NCI-H524 (cell line): ENCODE measurements around the gene FNDC3B.

Experiments
- DNase-seq, 2 experiments: peaks; one replicate each; lab custom pipeline; 2025; lab: John Stamatoyannopoulos, UW

FNDC3B gene

GRCh38 chr3:172150268-172150667, 110.9 kb downstream of the FNDC3B start:
- no peak for DNase-seq

GRCh38 chr3:172150913-172151650, 111.7 kb downstream of the FNDC3B start:
- DNase-seq, result no peak

- DNase-seq, result no peak
Measured at GRCh38 chr3:172151651-172152649, 112.6 kb downstream of the FNDC3B start.

GRCh38 chr3:172152874-172153273, 113.5 kb downstream of the FNDC3B start:
- DNase-seq, result no peak

GRCh38 chr3:172153335-172153861, 114.0 kb downstream of the FNDC3B start:
- DNase-seq, result no peak

GRCh38 chr3:172154768-172155664, 115.6 kb downstream of the FNDC3B start:
- DNase-seq, result no peak

- DNase-seq, result peak; percentile 22 to 63
Measured at GRCh38 chr3:172155897-172156585, 116.7 kb downstream of the FNDC3B start.

GRCh38 chr3:172156586-172156955, 117.2 kb downstream of the FNDC3B start:
- peak in 1 of 2 experiments; percentile 63 for DNase-seq

GRCh38 chr3:172157564-172158258, 118.3 kb downstream of the FNDC3B start:
- DNase-seq, result peak in 1 of 2 experiments; percentile 33

GRCh38 chr3:172158741-172159140, 119.4 kb downstream of the FNDC3B start:
- DNase-seq, result no peak

GRCh38 chr3:172159376-172159775, 120.0 kb downstream of the FNDC3B start:
- DNase-seq, result no peak

- DNase-seq, result no peak
Measured at GRCh38 chr3:172159962-172160538, 120.7 kb downstream of the FNDC3B start.

GRCh38 chr3:172161133-172161789, 121.9 kb downstream of the FNDC3B start:
- no peak for DNase-seq

- DNase-seq, result peak; percentile 63 to 78
Measured at GRCh38 chr3:172161959-172162358, 122.6 kb downstream of the FNDC3B start.

- DNase-seq, result no peak
Measured at GRCh38 chr3:172163320-172163719, 123.9 kb downstream of the FNDC3B start.

GRCh38 chr3:172164620-172165362, 125.4 kb downstream of the FNDC3B start:
- no peak for DNase-seq

- no peak for DNase-seq
Measured at GRCh38 chr3:172166261-172166660, 126.9 kb downstream of the FNDC3B start.

- no peak for DNase-seq
Measured at GRCh38 chr3:172166890-172167289, 127.5 kb downstream of the FNDC3B start.
